Cerebellar nuclear complex (tissue), 1 donor: ENCODE data around the gene GADD45B.
A peak's percentile ranks its signal among the peaks of the same experiment; 100 is the strongest.
"Not testable (repeated sequence)": the region's sequence is repeated elsewhere in the genome, so short reads cannot be mapped to it uniquely, and the experiment has no call there.

ENCODE experiments used
- DNase-seq, 2 experiments: peaks; one replicate each; lab custom pipeline; 2025; lab: John Stamatoyannopoulos, UW

The GADD45B gene

DNA sequence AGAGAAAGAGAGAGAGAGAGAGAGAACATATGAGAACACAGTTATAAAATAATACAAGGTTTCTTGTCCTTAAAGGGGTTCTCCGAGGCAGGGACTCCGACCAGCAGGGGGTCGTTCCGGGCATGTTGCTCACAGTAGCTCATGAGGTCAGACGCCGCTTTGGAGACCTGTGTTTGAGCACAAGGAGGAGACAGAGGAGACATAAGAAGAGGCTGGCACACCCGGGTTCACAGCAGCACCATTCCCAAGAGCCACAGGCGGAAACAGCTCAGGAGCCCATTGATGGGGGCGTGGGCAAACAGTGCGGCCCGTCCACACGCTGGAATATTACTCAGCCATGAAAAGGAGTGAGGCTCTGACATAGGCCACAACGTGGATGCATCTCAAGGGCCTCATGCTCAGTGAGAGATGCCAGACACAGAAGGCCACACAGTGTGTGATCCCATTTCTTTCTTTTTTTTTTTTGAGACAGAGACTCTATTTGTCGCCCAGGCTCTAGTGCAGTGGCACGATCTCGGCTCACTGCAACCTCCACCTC lies 39.1 kb downstream of the GADD45B start:
- DNase-seq = no peak

- DNase-seq = no peak
These were observed 40.8 kb downstream of the GADD45B start for GRCh38 chr19:2516727-2517126.

DNA sequence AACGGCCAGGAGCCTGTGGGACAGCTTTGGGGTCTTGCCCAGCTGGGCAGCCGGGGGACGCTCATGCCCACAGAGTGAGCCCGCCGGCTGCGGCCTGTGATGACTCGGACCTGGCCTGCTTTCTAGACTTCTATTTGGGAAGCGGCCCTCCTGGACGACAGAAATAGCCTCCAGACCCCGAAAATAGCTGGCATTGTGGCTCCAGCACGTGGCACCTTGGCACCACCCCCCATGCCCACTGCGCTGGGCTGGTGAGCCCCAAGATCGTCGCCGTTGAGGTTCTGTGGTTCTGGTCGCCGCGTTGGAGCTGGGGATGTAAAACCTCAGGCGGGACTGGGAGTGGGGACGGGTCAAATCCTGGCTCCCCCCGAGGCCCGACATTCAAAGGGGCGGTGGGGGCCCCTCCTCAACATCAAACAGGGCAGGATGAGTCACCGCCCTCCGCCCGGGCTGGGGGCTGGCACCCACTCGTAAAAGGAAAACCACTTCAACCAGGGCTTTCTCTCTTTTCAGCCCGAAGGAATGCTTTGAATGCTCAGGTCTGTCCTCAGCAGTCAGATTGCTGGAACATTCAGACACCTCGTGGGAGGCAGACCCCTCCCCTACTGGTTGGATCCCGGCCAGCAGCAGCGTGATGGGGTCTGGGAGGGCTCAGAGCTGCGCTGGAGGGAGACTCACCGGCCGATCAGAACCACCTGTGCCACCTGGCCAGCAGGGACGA lies 42.1 kb downstream of the GADD45B start:
- DNase-seq = no peak

GRCh38 chr19:2518856-2519255 lies 42.9 kb downstream of the GADD45B start:
- DNase-seq = not testable (repeated sequence)

DNA sequence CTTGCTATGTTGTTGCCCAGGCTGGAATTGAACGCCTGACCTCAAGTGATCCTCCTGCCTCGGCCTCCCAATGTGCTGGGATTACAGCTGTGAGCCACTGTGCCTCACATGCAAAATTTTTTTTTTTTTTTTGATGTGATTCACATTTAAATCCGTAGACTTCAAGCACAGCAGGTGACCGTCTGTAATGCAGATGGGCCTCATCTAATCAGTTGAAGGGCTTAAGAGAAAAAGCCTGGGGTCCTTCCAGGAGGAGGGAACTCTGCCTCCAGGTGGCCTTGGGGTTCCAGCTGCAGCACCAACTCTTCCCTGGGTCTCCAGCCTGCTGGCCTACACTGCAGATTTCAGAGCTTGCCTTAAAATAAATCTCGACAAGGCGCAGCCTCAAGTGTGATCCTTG lies 43.6 kb downstream of the GADD45B start:
- no peak for DNase-seq

- no peak for DNase-seq
These were observed 47.8 kb downstream of the GADD45B start for GRCh38 chr19:2523630-2524311.

- no peak for DNase-seq
These were observed 48.5 kb downstream of the GADD45B start for GRCh38 chr19:2524361-2524839.

DNA sequence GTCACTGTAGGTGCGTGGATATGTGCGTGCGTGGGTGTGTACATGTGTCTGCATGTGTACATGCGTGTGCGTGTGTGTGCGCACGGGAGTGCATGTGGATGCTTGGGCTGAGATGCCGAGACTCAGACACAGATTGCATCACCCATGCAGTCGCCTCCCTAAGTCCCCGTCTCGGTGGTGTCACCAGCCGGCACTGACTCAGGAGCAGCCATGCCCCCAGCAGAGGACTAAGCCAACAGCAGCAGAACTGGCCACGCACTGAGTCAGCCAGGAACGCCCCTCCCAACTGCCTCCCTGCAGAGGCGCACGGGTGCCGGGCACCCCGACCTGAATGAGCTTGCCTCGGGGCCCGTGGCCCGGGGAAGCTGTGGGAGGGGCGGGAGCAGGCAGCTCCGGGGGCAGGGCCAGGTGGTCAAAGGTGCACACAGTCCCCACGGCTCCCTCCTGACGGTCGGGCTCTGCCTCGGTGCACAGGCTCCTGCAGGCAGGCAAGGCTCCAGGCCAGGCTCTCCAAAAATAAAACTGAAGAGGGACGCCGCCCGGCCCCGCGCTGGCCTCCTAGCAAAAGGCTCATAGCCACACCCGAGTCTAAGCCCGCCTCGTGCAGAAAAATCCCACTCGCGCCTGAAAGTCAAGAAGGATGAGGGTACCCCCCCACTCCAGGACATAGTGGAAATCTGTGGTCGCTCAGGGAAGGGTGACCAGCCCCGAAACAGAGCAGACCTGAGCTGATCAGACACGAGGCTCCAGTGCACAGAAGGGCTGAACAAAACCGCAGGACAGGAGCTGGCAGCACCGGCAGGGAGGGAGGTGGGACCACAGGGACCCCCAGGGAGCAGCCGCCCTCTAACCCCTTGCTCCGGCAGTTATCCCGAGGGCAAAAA lies 49.2 kb downstream of the GADD45B start:
- peak in 1 of 2 experiments; percentile 45 for DNase-seq

- DNase-seq = no peak
These were observed 51.2 kb downstream of the GADD45B start for GRCh38 chr19:2527171-2527570.

DNA sequence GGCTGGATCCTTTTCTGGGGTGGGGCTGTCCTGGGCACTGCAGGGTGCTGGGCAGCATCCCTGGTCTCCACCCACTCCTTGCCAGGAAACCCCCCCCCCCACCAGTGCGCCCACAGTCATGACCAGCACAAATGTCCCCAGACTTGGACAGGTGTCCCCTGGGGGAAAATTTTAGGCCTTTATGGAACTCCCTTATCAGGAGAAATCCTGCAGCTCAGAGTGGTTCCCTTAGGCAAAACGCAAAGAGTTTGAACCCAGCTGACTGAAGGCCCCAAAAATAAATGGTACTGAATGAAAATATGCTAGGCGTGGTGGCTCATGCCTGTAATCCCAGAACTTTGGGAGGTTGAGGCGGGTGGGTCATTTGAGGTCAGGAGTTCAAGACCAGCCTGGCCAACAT lies 51.8 kb downstream of the GADD45B start:
- no peak for DNase-seq
